ENCODE results near the gene CCDC85C.

DNA sequence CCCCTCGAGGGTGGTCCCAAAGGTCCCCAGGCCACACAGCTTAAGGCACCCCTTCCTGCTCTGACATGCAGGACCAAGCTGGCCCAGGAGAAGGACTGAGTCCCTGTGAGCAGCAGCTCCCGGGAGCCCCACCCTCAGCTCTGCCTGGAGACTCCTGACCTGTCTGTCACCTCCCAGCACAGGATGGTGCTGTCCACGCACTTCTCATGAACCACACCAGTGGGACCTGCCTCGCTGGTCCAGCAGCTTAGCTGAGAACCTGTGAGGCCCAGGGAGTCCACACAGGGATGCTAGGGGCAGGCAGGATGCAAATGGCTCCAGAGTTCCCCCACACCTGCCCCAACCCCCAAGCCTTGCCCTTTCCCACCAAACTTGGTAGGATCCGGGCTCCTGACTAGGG lies 27.7 kb downstream of the CCDC85C start:
- TF ChIP-seq, protein P1, sequence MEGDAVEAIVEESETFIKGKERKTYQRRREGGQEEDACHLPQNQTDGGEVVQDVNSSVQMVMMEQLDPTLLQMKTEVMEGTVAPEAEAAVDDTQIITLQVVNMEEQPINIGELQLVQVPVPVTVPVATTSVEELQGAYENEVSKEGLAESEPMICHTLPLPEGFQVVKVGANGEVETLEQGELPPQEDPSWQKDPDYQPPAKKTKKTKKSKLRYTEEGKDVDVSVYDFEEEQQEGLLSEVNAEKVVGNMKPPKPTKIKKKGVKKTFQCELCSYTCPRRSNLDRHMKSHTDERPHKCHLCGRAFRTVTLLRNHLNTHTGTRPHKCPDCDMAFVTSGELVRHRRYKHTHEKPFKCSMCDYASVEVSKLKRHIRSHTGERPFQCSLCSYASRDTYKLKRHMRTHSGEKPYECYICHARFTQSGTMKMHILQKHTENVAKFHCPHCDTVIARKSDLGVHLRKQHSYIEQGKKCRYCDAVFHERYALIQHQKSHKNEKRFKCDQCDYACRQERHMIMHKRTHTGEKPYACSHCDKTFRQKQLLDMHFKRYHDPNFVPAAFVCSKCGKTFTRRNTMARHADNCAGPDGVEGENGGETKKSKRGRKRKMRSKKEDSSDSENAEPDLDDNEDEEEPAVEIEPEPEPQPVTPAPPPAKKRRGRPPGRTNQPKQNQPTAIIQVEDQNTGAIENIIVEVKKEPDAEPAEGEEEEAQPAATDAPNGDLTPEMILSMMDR (IDR thresholded peaks at IDR 0.05; ENCODE audit: low read depth, low read length), result no peak
- no peak for TF ChIP-seq EZH2phosphoT487 (IDR thresholded peaks at IDR 0.05; ENCODE audit: low read depth)
